Frontal cortex (tissue), 4 donors: ENCODE data around the gene SLC26A5. TPM values are rescaled to one million over a fixed set of nuclear protein-coding genes. Genes with fewer than 3 reads are reported as not detected.
"Not testable (repeated sequence)": the region's sequence is repeated elsewhere in the genome, so short reads cannot be mapped to it uniquely, and the experiment has no call there.

ENCODE experiments used
- DNase-seq, 2 donors: peaks; one replicate each; pipeline ENCODE4 v3.0.0; 2012; ENCODE audit warnings: low spot score in 2 of 2
- FAIRE-seq: peaks from 2 replicates; lab custom pipeline; 2012; peaks lifted over from hg19 to GRCh38; lab: Jason Lieb, UNC
- total RNA-seq: library from RNA; depleted of rRNA; stranded (reverse); fragments of >200 nt; gene quantifications from one replicate; pipeline ENCODE4 v1.2.3, GENCODE V29; 2014
- donor health status: control.
- donor health status: control.
- donor health status: control.

Gene SLC26A5
- total RNA-seq, 1 donor from 2014 or later: not detected

DNA sequence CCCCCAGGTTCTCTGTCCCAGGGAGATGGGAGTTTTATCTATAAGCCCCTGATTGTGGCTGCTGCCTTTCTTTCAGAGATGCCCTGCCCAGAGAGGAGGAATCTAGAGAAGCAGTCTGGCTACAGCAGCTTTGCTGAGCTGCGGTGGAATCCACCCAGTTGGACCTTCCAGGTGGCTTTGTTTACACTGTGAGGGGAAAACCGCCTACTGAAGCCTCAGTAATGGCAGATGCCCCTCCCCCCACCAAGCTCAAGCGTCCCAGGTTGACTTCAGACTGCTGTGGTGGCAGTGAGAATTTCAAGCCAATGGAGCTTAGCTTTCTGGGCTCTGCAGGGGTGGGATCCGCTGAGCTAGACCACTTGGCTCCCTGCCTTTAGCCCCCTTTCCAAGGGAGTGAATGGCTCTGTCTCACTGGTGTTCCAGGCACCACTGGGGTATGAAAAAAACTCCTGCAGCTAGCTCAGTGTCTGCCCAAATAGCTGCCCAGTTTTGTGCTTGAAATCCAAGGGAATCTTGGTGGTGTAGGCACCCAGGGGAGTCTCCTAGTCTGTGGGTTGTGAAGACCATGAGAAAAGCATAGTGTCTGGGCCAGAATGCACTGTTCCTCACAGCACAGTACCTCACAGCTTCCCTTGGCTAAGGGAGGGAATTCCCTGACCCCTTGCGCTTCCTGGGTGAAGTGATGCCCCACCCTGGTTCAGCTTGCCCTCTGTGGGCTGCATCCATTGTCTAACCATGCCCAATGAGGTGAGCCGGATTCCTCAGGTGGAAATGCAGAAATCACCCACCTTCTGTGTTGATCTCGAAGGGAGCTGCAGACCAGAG, 40.0 kb downstream of the SLC26A5 start:
- not testable (repeated sequence) for FAIRE-seq, DNase-seq

DNA sequence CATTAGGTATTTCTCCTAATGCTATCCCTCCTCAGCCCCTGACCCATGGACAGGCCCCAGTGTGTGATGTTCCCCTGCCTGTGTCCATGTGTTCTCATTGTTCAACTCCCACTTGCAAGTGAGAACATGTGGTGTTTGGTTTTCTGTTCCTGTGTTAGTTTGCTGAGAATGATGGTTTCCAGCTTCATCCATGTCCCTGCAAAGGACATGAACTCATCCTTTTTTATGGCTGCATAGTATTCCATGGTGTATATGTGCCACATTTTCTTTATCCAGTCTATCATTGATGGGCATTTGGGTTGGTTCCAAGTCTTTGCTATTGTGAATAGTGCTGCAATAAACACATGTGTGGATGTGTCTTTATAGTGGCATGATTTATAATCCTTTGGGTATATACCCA, 46.3 kb downstream of the SLC26A5 start:
- not testable (repeated sequence) for FAIRE-seq, DNase-seq

DNA sequence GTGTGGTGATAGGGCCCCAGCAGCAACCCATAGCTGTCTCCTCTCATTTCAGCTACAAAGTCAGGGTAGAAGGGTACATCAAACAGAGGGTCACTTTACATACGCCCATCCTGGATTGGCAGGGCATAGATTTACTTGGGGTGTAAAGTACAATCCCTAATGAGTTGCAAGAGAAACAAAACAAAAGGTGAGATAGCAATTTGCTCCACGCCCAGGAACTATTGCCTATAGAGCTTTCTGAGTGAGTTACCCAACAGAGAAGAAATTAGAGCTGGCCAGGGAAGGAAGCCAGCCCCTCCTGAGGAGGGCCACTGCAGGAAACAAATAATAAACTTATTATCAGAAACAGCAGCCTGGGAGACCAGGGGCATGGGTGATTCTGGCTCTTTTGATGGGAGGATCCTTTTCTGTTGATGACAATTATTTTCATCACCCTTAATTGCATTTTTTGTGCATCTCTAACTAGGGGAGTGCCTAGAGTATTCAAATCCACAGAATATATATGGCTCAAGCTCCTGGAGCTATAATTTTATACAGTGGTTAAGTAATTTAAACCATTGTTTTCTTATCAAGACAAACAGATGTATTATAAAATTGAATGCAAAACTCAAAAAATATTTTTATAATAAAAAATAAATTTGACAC, 47.4 kb downstream of the SLC26A5 start:
- no peak for DNase-seq

DNA sequence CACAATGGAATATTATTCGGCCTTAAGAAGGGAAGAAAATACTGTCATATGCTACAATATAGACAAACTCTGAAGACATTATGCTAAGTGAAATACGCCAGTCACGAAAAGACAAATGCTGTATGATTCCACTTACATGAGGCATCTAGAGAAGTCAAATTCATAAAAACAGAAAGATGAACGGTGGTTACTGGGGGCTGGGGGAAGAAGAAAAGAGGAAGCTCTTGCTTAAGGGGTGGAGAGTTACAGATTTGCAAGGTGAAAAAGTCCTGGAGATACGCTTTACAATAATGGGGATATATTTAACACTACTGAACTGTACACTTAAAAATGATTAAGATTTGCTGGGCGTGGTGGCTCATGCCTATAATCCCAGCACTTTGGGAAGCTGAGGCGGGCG, 49.5 kb downstream of the SLC26A5 start:
- FAIRE-seq (no peak), DNase-seq (no peak)

More for the DNA sequence above, 47.4 kb downstream of the SLC26A5 start:
- no peak for FAIRE-seq

DNA sequence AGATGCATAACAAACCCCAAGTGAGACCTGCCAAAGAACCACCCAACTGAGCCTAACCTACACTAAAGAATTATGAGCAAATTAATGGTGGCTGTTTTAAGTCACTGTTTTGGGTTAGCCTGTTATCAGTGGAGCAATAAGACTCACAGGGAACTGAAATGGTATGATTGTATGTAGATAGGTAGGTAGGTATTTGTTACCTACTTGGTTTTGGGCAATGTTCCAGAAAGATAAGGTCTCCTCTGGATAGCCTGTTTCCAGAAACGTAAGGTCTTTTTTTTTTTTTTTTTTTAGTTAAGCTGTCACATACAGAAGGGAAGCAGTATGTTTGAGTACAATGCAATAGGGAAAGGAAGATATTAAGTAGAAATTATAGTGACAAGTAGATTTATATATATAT, 50.9 kb downstream of the SLC26A5 start:
- DNase-seq (no peak), FAIRE-seq (no peak)

DNA sequence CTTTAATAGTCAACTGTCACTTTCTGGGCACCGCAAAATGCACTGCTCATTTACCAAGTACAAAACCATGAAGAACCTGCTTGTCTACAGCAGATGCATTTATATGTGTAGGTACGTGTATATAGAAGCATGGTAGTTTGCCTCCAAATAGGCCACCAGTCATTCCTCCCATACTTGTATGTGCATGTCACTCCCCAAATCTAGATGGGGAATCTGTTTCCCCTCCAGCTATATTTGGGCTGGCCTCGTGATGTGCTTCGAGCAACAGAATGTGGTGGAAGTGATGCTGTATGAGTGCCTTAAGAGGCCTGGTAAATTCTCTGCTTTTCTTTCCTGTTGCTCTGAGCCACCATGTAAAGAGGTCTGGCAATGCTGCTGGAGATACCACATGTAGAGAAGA, 51.4 kb downstream of the SLC26A5 start:
- FAIRE-seq: no peak
- DNase-seq: no peak

DNA sequence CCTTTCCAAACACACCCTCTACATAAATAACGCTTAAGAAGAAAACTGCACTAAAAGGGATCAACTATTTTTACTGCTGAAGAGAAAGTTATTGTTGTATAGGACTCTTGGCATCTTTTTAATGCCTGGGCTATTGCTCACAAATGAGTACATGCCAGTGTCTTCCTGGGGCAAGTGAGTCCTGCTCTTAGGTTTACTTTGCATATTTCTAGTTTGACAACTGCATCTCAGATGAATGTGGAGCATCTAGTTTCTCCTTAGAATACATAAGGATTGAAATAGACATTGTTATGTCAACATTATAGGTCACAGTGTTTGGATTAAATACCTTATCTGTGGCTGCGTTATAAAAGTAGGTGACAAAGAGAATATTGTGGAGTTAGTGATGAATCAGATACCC, 54.0 kb downstream of the SLC26A5 start:
- FAIRE-seq (no peak), DNase-seq (no peak)

DNA sequence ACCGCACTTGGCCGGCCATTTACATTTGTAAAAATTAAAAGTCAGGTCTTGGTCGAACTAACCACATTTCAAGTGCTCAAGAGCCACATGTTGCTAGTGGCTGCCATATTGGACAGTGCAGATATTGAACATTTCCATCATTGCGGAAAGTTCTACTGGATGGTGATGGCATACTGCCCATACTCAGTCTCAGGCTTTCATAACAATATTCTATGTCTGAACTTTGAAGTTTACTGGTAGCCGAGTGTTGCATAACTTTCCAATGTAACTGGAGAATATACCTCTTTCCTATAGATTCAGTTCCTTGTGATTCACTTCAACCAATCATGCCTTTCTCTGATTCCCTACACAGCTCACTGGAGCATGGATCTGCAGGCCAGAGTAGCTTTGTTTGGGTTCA, 54.9 kb downstream of the SLC26A5 start:
- no peak for DNase-seq
- no peak for FAIRE-seq

DNA sequence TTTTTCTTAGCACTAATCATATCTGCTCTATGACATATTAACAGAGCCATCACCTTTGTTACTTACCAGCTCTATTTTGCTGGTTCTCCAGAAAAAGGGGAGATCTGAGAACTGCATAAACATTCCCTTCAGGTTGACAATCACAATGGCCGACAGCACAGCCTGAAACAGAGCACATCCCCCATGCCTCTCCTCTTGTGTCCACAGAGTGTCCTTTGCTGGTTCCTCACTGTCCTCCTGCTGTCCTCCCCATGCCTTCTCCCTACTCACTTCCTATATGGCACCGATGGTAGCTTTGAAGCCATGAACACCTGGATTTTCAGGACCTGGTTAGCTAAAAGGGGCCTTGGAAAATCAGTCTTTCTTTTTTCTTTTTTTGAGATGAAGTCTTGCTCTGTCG, 56.7 kb downstream of the SLC26A5 start:
- no peak for DNase-seq

DNA sequence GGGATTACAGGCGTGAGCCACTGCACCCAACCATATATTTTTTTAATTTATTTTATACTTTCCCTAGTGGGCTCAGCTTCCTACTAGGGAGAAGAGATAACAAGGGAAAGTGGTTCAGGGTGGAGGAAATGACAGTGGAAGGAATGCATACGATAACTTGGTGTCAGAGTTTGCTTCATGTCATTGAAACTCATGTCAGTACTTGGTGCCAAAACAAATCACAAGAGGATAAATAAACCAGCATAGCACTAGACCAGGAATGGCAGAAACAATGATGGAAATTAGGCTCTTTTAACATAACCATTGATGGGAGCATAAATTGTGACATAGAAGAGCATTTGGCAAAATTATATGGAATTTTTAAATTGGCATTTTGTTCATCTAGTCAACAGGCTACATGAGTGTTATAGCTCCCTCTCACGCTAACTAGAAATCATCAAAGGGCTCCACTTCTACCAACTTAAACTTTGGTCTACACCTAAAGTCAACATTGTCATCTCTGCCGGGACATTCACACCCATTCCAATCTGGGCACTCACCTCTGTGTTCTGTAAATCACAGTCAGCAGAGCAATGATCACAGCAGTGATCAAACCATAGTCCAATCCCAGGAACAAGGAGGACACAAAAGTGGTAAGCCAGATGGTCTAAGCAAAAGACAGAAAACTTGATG, 57.4 kb downstream of the SLC26A5 start:
- no peak for DNase-seq
- no peak for FAIRE-seq

More for the DNA sequence above, 56.7 kb downstream of the SLC26A5 start:
- no peak for FAIRE-seq

DNA sequence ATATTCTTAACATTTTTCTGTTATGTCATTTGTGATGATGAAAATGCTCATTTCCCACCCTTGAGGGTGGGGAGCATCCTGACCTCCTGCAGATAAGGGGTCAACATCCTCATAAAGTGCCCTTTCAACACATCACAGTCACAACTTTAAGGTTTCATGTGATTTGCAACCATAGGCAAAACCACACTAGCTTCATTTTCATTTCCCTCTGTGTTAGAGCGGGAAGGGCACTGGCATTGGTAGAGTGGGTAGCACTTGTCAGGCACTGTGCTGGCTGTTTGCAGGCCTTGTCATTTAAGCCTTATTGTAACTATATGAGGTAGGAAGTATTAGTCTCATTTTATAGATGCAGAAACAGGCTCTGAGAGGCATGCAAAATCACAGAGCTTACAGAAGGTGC, 58.8 kb downstream of the SLC26A5 start:
- no peak for FAIRE-seq

DNA sequence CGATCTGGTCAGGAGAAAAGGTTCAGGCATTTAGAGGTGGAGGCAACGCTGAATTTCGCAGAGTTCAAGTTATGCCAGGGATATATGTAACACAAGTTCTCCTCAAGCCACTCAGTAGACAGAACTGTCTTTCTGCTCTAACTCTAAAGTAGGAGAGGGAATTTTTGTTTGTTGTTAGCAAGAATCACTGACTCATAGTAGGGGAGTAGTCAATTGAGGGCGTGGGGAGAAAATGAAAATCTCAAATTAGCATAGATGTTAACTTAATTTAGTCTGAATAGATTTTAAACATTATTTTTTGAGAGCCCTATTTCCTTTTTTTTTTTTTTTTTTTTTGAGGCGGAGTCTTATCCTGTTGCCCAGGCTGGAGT, 64.0 kb downstream of the SLC26A5 start:
- DNase-seq (no peak), FAIRE-seq (no peak)

More for the DNA sequence above, 58.8 kb downstream of the SLC26A5 start:
- DNase-seq: no peak

DNA sequence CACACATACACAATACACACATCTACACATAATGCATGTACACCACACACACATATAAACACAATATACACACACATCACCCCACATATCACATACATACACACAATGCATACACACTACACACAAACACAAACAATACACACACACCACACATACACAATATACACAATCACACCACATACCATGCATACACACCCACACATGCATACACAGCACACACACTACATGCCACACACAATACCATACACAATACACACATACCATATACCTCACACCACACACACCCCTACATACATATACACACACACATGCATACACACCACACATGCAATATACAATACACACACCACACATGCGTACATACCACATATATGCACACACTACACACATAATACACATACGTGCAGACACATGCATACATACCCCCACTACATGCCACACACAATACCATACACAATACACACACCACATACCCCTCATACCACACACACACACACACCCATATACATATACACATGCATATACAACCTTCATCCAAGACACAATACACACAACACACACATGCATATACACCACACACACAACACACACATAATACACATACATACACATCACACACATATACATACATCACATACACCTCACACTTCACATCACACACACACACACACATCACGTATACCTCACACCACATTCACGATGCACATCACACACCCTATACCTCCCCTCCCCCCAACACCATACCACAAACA, 64.6 kb downstream of the SLC26A5 start:
- no peak for FAIRE-seq
- DNase-seq: no peak

DNA sequence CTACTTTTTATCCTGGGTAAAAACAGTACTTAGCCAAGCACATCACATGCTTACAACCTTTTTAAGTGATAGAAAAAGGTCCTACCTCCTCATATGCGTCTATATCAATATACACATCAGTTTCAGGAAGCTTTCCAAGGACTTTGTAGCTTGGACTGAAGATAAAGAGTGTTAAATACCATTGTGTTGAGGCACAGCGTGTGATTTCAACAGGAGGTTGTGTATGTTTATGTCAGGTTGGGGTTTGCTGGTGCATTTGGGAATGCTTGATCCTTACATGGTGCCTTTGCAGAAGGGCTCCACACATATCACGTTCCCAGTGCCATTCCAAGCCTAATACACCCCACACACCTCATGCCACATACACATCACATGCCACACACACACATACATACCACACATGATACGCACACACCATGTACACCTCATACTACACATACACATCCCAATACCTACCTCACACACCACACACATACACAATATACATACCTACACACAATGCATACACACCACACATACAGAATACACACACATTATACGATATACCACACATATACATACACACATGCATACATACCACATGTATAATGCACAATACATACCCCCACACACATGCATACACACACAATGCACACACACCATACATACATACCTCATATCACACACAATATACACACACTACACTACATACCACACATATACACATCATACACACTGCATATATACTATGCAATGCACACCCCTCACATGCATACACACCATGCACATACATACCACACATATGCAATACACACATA, 65.4 kb downstream of the SLC26A5 start:
- DNase-seq (no peak), FAIRE-seq (no peak)

DNA sequence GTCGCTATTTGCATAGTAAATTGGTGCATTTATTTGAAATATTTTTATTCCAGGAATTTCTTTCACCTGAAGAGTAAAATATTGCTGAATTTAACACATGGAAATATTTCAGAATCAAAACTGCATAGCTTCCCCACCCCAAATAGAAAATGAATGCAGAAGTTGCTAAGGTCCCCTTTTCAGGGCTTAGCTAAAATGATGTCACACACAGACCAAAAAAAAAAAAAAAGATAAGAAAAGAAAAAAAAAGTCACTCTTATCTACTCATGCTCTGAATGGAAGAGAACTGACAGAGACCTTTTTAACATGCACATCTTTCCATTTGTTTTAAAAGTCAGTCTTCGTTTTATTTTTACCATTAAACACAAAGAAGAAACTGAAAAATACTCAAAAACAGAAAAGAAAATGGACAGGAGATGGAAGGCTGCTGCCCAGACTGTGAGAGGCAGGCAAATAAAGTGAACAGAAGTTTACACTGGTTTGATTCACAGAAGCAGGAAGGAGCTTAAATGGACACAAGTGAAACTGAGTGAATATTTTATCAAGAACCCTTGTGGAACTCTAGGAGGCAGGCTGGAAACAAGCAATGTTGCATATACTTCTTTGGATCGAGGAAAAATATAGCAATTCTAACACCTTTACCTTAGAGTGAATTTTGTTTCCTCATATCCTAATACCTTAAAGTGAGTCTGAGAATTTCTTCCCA, 66.6 kb downstream of the SLC26A5 start:
- FAIRE-seq: no peak

DNA sequence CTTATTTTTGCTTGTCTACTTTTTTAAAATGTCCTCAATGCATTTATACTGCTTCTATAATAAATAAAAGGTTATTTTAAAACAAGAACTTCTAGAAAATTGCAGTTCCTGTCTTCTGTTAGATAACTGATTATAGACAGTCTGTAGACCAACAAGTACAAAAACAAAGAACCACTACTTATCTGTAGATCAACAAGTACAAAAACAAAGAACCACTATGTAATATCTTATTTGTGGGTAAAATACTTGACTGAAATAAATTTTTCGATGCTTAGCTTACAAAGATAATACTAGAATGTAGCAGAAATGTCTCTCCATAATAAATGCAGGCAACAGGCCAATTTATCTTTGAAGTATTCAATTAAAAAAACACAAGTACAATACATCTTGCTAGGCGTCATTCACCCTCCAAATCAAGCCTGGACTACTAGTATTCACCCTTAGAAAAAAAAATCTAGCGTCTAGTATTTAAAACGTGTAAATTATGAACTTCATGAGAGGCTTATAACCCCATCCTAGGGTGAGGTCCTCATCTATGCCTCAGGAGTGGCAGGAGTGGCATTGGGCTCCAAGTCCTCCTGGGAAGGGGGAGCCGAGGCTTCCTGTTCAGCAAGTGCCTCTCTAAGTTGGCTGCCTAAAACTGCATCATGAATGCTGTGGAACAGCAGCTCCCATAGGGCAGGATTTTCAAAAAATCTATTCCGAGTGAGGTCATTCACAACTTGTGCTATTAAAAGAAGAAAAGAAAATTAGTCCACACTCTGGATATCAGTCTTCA, 72.0 kb downstream of the SLC26A5 start:
- FAIRE-seq (no peak), DNase-seq (no peak)

More for the DNA sequence above, 66.6 kb downstream of the SLC26A5 start:
- no peak for DNase-seq

DNA sequence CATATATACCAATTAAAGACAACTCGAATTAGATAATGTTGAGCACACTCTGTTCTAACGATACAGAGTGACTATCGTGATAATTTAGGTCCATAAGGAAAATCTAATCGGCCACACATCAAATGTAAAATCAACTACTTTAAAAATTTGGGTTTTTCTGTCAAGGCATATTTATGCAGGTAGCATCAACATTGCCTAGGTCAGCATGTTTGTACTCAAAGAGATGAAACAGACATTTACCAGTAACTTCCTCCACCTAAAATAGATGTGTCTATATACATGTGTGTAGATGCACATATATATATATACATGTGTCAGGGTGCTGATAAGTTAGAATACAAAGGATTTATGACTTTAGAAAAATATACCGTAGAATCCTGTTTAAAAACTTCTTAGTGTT, 76.6 kb downstream of the SLC26A5 start:
- no peak for FAIRE-seq
- no peak for DNase-seq

DNA sequence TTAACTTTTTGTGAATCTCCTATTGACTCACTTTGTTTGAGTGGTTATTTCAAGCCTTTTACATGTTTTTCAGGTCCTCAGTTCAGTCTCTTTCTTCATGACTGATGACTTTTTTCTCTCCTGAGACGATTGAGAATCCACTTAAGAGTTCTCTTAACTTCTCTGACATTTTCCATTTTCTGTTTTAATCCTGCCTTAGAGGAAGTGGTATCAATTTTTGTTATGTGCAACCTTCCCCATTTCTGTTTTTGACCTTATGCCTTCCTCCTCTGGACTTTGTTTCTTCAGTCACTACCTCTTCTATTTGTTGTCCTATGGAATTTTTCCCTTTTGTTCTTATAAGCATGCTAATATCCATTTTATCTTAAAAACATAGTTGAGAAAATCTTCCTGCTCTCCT, 96.2 kb downstream of the SLC26A5 start:
- no peak for FAIRE-seq

More for the DNA sequence above, 96.2 kb downstream of the SLC26A5 start:
- DNase-seq: no peak
